HUES64 (cell line): ENCODE measurements around the gene RSPH6A.

ENCODE experiments used
- H3K27ac ChIP-seq: 2 replicates; pipeline ENCODE4 v1.7.0; 2013; ENCODE audit warnings: low read depth, low read length, inconsistent platforms
- H3K27me3 ChIP-seq: 2 replicates; pipeline ENCODE4 v1.6.1; 2013; ENCODE audit warnings: mild to moderate bottlenecking, low read length; ENCODE audit not compliant: insufficient read depth
- H3K36me3 ChIP-seq: 2 replicates; pipeline ENCODE4 v1.6.1; 2013; ENCODE audit warnings: mild to moderate bottlenecking, low read length; ENCODE audit not compliant: insufficient read depth
- H3K4me1 ChIP-seq: 2 replicates; pipeline ENCODE4 v1.6.1; 2013; ENCODE audit warnings: mild to moderate bottlenecking, low read length, moderate library complexity; ENCODE audit not compliant: insufficient read depth
- H3K4me3 ChIP-seq: 2 replicates; pipeline ENCODE4 v1.5.1; 2013; ENCODE audit warnings: mild to moderate bottlenecking, low read length, moderate library complexity
- H3K9ac ChIP-seq: 2 replicates; pipeline ENCODE4 v1.6.1; 2013; ENCODE audit warnings: mild to moderate bottlenecking, low read depth, low read length
- H3K9me3 ChIP-seq: 2 replicates; pipeline ENCODE4 v1.6.1; 2013; ENCODE audit warnings: low read depth, low read length; ENCODE audit not compliant: insufficient read depth
- WGBS: fragments of 150-250, 120-280 bp; methylation state at CpG from one replicate; pipeline ENCODE4 v1.1.7; 2013; ENCODE audit warnings: missing lambda C conversion rate; 5-methylcytosine and 5-hydroxymethylcytosine counted together

Gene RSPH6A

DNA sequence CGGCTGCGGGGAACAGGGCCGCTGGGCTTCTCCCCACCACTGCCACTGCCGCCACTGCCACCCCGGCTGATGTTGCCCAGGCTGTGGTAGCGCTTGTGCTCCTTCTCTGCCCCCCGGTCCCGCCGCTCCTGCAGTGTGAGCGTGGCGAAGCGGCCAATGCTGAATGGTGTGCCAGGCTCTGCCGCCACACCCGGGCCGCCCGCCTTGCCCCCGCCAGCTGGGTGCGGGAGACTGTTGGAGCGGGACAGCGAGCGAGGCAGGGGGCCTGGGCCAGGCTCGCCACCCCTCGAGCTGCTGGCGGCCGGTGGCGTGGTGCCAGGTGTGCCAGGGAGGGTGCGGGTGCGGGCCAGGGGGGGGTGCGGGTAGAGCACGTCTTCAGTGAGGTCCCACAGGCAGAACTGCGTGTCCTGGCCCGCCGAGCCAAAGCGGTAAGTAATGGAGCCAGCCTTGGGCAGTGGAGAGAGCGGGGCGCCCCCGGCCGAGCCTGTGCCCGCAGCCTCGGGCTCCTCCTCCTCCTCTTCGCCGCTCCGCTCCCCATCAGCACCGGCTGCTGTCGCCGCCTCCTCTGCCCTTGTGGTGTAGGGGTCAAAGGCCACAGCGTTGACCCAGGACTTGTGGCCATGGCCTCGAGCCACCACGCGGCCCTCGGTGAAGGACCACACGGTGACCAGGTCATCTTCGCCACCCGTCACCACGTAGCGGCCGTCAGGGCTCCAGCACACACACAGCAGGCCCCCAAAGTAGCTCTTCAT is 29.2 kb downstream of the RSPH6A start:
- Histone ChIP-seq H3K4me1 (peaks cover 5% of the 10 kb centered on the region; the same call in 1 of the 2 replicates), H3K4me3 (no peak overlapping the region), H3K27ac (no peak overlapping the region), H3K9me3 (no peaks in the 10 kb centered on the region), H3K9ac (no peak overlapping the region), H3K27me3 (no peaks in the 10 kb centered on the region), H3K36me3 (peaks cover 52% of the 10 kb centered on the region)
- 94% methylated on average over 57 of the region's 57 CpGs for WGBS

DNA sequence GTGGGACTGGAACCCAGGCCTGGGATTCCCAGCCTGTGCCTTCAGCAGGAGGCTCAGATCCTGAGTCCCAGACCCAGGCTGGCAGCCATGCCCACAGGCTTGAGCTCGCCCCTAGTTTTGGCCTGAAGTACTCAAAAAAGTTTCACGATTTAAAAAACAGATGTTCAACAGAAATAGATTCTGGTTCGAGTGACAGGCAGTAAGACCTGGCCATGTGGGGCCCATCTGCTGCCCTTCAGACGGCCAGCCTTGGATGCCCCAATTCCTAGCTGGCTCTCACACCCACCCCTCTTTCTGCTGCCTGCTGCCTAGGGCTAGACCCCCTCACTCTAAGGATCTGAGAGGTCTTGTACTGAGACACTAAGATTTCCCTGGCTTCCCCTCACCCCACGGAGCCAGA is 30.0 kb downstream of the RSPH6A start:
- H3K4me1 ChIP-seq = peaks cover 9% of the 10 kb centered on the region; the same call in 1 of the 2 replicates
- no peak overlapping the region for H3K27ac ChIP-seq
- H3K27me3 ChIP-seq = peaks cover 2% of the 10 kb centered on the region; the same call in 1 of the 2 replicates
- H3K9me3 ChIP-seq = no peaks in the 10 kb centered on the region
- no peak overlapping the region for H3K9ac ChIP-seq
- no peak overlapping the region for H3K4me3 ChIP-seq
- WGBS = 93% methylated on average over 5 of the region's 5 CpGs
- peaks cover 47% of the 10 kb centered on the region for H3K36me3 ChIP-seq

- peaks cover 42% of the 10 kb centered on the region for H3K36me3 ChIP-seq
- no peak overlapping the region for H3K27ac ChIP-seq
- WGBS = 84% methylated on average over 4 of the region's 4 CpGs
- H3K9me3 ChIP-seq = no peaks in the 10 kb centered on the region
- H3K9ac ChIP-seq = no peak overlapping the region
- H3K4me1 ChIP-seq = peaks cover 14% of the 10 kb centered on the region; the same call in 1 of the 2 replicates
- H3K27me3 ChIP-seq = peaks cover 5% of the 10 kb centered on the region; the same call in 1 of the 2 replicates
- no peak overlapping the region for H3K4me3 ChIP-seq
Measured at GRCh38 chr19:45784096-45784495, 31.0 kb downstream of the RSPH6A start.

DNA sequence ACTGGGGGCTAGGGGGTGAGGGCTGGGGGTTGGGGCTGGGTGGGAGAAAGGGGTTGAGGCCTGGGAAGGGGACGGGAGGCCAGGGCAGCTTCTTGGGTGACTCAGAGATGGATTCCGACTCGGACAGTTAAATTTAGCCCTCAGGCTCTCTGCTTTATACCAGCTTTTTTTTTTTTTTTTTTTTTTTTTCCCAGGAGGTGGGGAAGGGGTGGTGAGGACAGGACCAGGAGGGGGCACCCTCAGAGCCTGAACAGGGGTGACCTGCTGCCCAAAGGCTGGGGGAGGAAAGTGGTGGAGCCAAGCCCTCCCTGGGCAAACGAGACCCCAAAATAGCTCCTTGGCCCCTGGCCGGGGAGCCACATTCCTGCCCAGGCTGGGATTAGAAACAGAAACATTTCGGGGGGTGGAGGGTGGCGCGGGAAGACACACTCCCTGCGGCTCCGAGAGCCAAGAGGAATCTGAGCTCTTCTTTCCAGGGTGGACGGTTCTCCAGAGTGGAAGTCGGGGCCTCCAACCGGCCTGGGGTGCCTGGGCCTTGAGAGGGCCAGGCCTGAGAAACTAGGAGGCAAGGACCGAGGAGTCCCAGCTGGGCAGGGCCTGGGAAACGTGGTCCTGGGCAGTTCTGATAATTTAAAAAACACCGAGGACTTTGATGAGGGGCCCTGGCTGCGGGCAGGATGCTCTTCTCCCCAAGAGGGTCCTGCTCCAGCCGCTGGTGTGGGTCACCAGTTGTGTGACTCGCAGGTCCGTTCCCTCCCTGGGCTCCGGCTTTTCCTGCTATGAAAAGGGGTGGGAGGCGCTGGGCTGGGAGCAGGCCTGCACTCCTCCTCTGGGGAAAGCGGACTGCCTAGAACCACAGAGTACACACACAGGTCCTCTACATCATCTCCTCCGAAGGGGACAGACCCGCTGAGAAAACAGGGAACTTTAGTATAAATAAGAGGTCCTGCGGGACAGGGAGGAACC is 32.0 kb downstream of the RSPH6A start:
- 48% methylated on average over 24 of the region's 26 CpGs for WGBS
- Histone ChIP-seq H3K36me3 (peaks cover 35% of the 10 kb centered on the region), H3K27me3 (peaks cover 5% of the 10 kb centered on the region; the same call in 1 of the 2 replicates), H3K9me3 (no peaks in the 10 kb centered on the region), H3K4me3 (no peak overlapping the region), H3K9ac (no peak overlapping the region), H3K4me1 (peaks cover 17% of the 10 kb centered on the region; the same call in 1 of the 2 replicates), H3K27ac (no peak overlapping the region; the same call in 1 of the 2 replicates)

DNA sequence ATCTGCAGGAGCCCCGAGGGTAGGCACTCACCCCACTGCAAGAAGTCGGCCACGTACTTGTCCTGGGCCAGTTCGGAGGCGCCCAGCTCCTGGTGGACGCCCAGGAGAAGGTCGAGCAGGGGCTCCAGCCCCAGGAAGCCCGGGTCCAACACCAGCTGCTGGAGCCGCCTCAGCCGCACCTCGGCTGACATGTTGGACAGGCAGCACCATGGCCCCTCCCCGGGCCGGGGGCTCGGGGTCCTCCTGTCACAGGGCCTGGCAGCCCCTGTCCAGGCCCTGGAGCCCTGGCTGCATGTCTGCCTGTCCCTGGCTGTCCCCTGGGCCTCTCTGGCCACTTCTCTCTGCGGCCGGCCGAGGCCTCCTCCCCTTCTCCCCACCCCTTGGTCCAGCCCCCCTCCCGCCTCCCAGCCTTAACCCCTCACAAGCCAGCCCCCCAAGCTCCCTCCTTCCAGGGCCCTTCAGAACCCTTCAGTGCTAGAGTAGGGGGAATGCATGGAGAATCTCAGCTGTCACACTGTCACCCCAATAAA is 32.9 kb downstream of the RSPH6A start, which contains the start of gene DMPK:
TSS of gene DMPK (minus strand) at position 329 of the 530 bp plus-strand sequence. CDS start at position 191, 138 bp downstream.
- no peaks in the 10 kb centered on the region for H3K9me3 ChIP-seq
- H3K27me3 ChIP-seq = peaks cover 5% of the 10 kb centered on the region; the same call in 1 of the 2 replicates
- H3K36me3 ChIP-seq = peaks cover 37% of the 10 kb centered on the region
- no peak within 1 kb of the TSS for H3K4me3 ChIP-seq
- no peak within 1 kb of the TSS; the same call in 1 of the 2 replicates for H3K27ac ChIP-seq
- no peak within 1 kb of the TSS for H3K9ac ChIP-seq
- 23% methylated on average over 17 of the region's 18 CpGs for whole genome bisulfite sequencing
- peaks cover 17% of the 10 kb centered on the region; the same call in 1 of the 2 replicates for H3K4me1 ChIP-seq

GRCh38 chr19:45781214-45782161 is 33.6 kb downstream of the RSPH6A start:
- H3K36me3 ChIP-seq = peaks cover 37% of the 10 kb centered on the region
- no peak overlapping the region for H3K27ac ChIP-seq
- H3K9me3 ChIP-seq = no peaks in the 10 kb centered on the region
- H3K4me3 ChIP-seq = no peak overlapping the region
- H3K4me1 ChIP-seq = peaks cover 17% of the 10 kb centered on the region; the same call in 1 of the 2 replicates
- H3K27me3 ChIP-seq = peaks cover 5% of the 10 kb centered on the region; the same call in 1 of the 2 replicates
- WGBS = 66% methylated on average over 17 of the region's 17 CpGs
- no peak overlapping the region for H3K9ac ChIP-seq

DNA sequence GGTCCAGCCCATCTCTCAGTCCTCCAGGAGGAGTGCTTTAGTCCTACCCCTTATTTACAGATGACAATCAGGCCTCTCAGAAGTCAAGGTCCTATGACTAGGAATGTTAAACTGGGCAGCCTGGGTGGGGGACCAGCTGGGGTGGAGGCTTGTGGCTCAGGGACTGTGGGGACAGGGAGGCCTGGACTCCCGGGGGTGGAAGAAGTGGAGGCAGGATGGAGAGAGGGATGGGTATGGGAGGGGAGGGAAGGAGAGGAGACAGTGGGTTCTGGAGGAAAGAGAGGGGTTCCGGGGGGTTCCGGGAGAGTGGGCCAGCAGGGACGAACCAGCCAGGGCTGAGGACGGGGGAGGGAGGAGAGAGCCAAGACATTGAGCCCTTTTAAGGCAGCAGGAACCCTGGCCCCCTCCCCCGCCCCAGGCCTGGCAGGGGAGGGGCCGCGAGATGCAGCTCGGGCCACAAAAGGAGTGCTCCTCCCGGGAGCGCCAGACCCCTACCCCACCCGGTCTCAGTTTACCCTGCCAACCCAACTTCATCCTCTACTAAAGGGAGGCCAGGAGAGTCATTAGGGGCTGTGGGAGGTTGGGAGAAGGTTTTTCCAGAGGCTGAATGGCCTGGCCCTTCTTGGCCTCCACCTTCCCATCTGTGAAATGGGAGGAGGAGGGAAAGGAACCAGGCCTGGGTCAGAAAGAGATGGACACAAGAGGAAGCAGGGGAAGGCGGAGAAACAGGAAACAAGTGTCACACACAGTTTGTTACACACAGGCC is 34.5 kb downstream of the RSPH6A start:
- Histone ChIP-seq H3K4me3 (no peak overlapping the region), H3K36me3 (peaks cover 31% of the 10 kb centered on the region), H3K4me1 (peaks cover 17% of the 10 kb centered on the region; the same call in 1 of the 2 replicates), H3K9ac (no peak overlapping the region), H3K27me3 (peaks cover 5% of the 10 kb centered on the region; the same call in 1 of the 2 replicates), H3K9me3 (no peaks in the 10 kb centered on the region), H3K27ac (no peak overlapping the region)
- WGBS = 30% methylated on average over 12 of the region's 13 CpGs

DNA sequence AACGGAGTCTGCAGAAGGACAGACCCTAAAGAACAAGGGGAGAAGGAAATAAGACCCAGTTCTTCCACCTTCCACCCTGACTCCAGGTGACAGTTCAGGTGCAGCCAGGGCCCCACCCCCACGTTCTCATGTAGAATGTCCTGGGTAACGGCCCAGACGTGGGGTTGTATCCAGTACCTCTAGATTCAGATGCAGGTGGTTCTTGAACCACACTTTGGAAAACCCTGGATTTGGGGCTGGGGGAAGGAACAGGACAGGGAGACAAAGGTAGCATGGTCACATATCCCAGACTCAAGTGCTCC is 35.0 kb downstream of the RSPH6A start:
- Histone ChIP-seq H3K27ac (no peak overlapping the region), H3K9ac (0 out of 2 replicates have a peak overlapping the region, but pooled peaks have one; percentile 12), H3K4me1 (peaks cover 17% of the 10 kb centered on the region; the same call in 1 of the 2 replicates), H3K9me3 (no peaks in the 10 kb centered on the region), H3K4me3 (peak overlapping the region; percentile 55), H3K27me3 (peaks cover 5% of the 10 kb centered on the region; the same call in 1 of the 2 replicates), H3K36me3 (peaks cover 26% of the 10 kb centered on the region)
- WGBS = 50% methylated on average over 4 of the region's 4 CpGs

- peaks cover 17% of the 10 kb centered on the region; the same call in 1 of the 2 replicates for H3K4me1 ChIP-seq
Measured at GRCh38 chr19:45779231-45780145, 35.6 kb downstream of the RSPH6A start.

More at GRCh38 chr19:45779231-45780145, 35.6 kb downstream of the RSPH6A start:
- 0 out of 2 replicates have a peak overlapping the region, but pooled peaks have one; percentile 12 for H3K9ac ChIP-seq
- peaks cover 21% of the 10 kb centered on the region for H3K36me3 ChIP-seq
- H3K9me3 ChIP-seq = no peaks in the 10 kb centered on the region
- WGBS = 2% methylated on average over 48 of the region's 48 CpGs
- peaks cover 5% of the 10 kb centered on the region; the same call in 1 of the 2 replicates for H3K27me3 ChIP-seq
- no peak overlapping the region for H3K27ac ChIP-seq
- peak overlapping the region; percentile 55 for H3K4me3 ChIP-seq
